HG02943 (cell line): ENCODE data around the gene ZNF576.
"Not testable (repeated sequence)": the region's sequence is repeated elsewhere in the genome, so short reads cannot be mapped to it uniquely, and the experiment has no call there.

Experiments
- ATAC-seq: cut with Tn5 transposase; IDR thresholded peaks from one replicate; pipeline ENCODE4 v1.9.1; 2021; ENCODE audit warnings: mild to moderate bottlenecking, low read depth, moderate library complexity; ENCODE audit not compliant: unreplicated experiment

ZNF576 gene

DNA sequence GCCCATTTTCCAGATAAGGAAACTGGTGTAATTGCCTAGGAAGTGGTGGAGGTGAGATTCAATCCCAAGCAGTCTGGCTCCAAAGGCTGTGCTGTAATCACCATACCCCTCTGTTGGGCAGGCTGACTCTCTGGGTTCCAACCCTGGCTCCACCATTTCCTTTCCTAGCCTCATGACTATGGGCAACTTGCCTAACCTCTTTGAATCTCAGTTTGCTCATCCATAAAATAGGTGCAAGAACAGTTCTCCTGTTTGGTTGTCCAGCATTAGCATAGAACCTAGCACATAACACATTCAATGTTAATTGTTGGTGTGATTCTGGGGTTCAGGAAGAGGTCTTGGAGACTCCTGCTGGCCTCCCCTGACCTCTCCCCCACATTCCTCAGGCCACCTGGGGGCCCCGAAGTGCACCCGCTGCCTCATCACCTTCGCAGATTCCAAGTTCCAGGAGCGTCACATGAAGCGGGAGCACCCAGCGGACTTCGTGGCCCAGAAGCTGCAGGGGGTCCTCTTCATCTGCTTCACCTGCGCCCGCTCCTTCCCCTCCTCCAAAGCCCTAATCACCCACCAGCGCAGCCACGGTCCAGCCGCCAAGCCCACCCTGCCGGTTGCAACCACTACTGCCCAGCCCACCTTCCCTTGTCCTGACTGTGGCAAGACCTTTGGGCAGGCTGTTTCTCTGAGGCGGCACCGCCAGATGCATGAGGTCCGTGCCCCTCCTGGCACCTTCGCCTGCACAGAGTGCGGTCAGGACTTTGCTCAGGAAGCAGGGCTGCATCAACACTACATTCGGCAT lies 2.2 kb downstream of the ZNF576 start:
- no peak for ATAC-seq

DNA sequence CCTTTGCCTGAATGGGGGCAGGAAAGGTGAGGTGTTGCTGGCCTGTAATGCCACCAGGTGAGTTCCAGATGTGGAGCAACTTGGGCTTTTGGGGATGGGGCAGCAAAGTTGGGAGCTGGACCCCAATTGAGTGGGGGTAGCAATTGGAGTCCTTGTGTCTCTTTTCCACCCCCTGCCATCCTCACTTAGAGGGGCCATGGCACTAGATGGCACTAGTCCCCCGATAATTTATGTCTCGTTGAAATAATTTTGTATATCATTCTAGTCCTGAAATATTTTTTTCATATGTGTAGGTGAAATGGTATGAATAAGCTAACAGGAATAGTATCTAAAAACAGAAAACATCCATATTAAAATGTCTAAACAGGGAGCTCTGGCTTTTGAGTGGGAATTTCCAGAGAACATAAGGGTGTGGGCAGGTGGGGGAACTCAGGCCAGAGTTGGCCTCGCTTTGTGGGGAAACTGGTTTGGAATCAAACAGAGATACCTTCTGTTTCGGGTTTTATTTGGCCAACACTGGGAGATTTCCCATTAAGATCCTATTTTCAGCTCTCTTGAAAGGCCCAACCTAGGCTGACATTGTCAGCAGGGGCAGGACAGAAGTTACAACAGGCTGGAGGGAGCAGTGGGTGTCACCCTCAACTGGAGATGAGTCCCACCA lies 3.4 kb downstream of the ZNF576 start:
- ATAC-seq = no peak

- not testable (repeated sequence) for ATAC-seq
Measured at GRCh38 chr19:43600326-43600725, 3.9 kb downstream of the ZNF576 start.

DNA sequence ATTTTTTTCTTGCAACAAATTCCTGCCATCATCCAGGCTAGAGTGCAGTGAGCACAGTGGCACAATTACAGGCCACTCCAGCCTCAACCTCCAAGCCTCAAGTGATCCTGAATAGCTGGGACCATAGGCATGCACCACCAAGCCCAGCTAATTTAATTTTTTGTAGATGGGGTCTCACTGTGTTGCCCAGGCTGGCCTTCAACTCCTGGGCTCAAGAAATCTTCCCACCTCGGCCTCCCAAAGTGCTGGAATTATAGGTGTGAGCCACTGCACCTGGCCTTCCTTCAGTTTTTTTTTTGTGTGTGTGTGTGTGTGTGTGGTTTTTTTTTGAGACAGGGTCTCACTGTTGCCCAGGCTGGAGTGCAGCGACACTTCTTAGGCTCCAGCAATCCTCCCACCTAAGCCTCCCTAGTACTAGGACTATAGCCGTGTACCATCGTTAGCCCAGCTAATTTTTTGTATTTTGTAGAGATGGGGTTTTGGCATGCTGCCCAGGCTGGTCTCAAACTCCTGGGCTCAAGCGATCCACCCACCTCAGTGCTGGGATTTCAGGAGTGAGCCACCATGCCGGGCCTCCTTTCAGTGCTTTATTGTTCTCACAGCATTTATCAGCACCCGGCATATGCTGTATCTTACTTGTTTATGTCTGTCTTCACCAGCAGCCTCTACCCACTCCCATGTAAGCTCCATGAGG lies 9.6 kb downstream of the ZNF576 start:
- ATAC-seq = no peak

DNA sequence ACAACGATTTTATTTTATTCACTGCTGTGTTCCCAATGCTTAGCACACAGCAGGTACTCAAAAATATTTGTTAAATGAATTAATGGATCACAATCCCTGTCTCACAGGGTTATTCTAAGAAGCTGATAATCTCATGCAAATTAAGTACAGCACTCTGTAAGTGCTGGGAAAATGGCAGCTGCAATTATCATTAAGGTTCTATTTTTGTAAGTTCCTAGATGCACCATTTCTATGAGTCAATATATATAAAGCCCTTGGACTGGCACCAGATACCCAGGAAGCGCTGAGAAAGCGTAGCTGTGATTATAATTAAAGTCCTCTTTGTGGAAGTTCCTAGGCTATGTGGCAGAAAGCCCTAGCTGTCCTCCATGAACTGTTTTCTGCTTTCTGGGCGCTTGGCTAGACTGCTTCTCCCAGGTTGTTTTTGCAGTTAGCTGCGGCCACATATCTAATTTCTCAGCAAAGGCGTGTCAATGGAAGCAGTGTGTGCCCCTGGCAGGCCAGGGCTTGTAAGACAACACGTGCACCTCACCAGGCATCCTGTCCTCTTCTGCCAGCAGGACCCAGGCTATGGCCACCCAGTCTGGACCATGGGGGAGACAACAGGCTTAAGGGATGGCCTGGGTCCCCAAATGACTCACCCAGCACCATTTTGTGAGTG lies 10.3 kb downstream of the ZNF576 start:
- no peak for ATAC-seq

GRCh38 chr19:43607238-43608205 lies 11.1 kb downstream of the ZNF576 start:
- ATAC-seq = no peak

- no peak for ATAC-seq
Measured at GRCh38 chr19:43609872-43610271, 13.5 kb downstream of the ZNF576 start.

DNA sequence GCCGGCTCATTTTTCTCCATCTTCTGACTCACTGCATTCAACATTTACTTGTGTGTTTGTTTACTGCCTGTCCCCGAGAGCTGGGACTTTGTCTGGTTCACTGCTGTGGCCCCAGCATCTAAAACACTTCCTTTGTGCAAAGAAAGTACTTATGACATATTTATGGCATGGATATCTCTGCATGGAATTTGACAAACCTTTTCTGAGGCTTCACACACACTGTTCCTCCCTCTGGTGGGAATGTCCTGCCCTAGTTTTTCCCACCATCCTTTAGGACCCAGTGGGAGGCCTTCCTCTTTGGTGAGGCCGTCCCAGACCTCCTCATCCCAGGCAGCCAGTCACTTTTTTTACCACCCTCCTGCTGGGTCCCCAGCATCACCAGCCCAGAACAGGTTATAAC lies 14.1 kb downstream of the ZNF576 start:
- no peak for ATAC-seq

- no peak for ATAC-seq
Measured at GRCh38 chr19:43611788-43612187, 15.4 kb downstream of the ZNF576 start, which contains the start of gene SRRM5. TSS of gene SRRM5 (plus strand) at chr19:43612088. CDS start at chr19:43612122, 34 bp downstream.

DNA sequence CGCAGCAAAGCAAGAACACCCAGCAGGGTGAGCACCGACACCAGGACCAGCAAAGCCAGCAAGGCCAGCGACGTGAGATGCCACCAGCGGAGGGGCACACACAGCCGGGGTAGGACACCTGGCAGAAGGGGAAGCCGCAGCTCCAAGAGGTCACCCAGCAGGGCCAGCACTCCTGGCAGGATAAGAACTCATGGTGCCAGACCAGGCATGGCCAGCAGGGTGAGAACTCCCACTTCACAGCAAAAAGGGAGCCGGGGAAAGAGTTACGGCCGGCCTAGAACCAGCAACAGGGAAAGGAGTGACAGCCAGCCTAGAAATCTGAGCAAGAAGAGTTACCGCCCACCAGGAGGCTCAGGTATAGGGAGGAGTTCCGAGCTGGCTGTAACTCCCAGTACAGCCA lies 16.0 kb downstream of the ZNF576 start:
- no peak for ATAC-seq

DNA sequence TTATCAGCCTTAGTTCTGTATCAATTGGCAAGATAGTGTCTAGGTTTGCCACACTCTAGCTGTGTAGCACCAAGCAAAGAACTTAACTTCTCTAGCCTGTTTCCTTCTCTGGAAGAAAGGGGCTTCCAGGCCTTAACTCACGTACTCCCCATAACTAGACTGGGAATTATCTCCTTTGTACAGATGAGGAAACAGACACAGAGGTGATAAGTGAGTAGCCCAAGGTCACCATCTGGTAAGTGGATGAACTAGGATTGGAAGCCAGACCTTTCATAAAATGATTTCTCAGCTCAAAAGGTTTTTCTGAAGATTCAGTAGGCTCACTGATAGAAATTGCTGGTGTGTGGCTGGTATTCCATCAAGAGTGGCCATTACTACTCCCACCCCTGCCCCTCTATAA lies 19.9 kb downstream of the ZNF576 start:
- ATAC-seq = no peak

DNA sequence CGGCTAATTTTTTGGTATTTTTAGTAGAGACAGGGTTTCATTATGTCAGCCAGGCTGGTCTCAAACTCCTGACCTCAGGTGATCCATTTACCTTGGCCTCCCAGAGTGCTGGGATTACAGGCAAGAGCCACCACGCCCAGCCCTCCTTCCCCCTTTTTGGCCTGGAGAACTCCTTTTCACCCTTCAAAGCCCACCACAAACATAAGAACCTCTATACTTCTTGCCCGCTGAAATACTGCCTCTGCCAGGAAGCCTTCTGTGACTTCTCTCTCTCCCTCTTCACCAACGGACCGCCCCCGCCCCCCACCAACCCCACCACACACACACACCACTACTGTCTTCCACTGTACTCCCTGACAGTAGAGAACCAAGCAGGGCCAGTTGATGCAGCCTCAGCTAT lies 20.6 kb downstream of the ZNF576 start:
- no peak for ATAC-seq

GRCh38 chr19:43618921-43619261 lies 22.5 kb downstream of the ZNF576 start:
- peak; percentile 22 for ATAC-seq

DNA sequence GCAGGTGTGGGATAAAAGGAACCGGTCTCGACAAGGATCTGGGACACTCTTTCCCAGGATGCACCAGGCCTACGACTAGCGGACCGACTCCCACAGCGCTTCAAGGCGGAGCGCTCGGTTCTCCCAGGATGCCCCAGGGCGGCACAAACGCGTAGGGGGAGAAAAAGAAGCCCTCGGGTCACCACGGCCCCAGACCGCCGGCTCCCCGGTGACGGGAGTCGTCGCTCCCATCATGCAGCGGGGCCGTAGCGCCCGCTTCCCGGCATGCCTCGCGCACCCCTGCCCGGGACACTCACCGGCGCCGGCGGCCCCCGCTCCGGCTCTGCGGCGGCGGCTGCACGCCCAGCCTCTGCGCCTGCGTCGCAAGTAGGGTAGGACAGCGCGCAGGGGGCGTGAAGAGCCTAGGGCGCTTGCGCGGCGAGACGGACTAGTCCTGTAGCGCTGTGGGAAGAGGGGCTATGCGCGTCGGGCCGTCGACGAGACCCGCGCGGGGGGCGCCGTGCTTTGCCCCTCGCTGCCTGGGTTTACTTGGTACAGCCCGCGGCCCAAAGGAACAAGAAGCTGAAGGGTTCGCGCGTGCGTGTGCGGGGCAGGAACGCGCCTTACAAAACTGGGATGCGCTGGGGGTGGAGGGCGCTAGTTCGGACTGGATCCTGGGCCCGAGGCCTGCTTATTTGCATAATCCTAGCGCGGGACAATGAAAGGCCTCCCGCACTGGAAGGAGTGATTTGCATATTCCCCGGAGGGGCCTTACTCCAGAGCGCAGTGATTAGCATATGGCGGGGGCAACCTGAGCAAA lies 23.1 kb downstream of the ZNF576 start, which contains the start of gene ZNF428:
Gene ZNF428, minus strand, starts transcription at position 368 of the 799 bp plus-strand sequence. CDS start 5,325 bp downstream, outside the sequence.
- ATAC-seq = peak; percentile 70

- peak; percentile 5 for ATAC-seq
Measured at GRCh38 chr19:43620061-43621001, 23.9 kb downstream of the ZNF576 start.

- no peak for ATAC-seq
Measured at GRCh38 chr19:43622070-43622469, 25.7 kb downstream of the ZNF576 start.

- ATAC-seq = no peak
Measured at GRCh38 chr19:43622956-43623355, 26.6 kb downstream of the ZNF576 start.
